GM18505 (cell line): ENCODE results near the gene NRCAM.
A peak's percentile ranks its signal among the peaks of the same experiment; 100 is the strongest.

Experiments used
- ATAC-seq: cut with Tn5 transposase; IDR thresholded peaks from one replicate; pipeline ENCODE4 v1.9.1; 2021; ENCODE audit not compliant: unreplicated experiment
- POLR2A ChIP-seq: IDR thresholded peaks from 4 replicates; pipeline ENCODE4 v1.6.1; 2011; ENCODE audit warnings: borderline replicate concordance; ENCODE audit not compliant: insufficient read depth, insufficient read length; ENCODE audit errors: extremely low read depth

NRCAM gene

DNA sequence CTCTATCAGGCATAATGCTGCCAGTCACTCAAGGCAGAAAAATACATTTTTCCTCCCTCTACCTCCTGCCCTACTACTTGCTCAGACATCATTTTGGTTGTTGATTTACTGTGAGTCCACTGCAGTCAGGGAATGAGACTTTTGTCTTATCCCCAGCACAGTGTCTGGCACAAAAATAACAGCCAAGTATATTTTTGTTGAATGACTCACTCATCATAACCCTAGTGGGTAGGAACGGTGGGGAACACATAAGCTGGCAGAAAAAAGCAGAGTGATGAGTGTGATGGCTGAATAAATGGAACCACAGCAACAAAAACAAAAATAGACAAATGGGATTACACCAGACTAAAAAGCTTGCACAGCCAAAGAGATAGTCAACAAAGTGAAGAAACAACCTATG, 260.2 kb downstream of the NRCAM start:
- ATAC-seq, result no peak
- no peak for TF ChIP-seq POLR2A

DNA sequence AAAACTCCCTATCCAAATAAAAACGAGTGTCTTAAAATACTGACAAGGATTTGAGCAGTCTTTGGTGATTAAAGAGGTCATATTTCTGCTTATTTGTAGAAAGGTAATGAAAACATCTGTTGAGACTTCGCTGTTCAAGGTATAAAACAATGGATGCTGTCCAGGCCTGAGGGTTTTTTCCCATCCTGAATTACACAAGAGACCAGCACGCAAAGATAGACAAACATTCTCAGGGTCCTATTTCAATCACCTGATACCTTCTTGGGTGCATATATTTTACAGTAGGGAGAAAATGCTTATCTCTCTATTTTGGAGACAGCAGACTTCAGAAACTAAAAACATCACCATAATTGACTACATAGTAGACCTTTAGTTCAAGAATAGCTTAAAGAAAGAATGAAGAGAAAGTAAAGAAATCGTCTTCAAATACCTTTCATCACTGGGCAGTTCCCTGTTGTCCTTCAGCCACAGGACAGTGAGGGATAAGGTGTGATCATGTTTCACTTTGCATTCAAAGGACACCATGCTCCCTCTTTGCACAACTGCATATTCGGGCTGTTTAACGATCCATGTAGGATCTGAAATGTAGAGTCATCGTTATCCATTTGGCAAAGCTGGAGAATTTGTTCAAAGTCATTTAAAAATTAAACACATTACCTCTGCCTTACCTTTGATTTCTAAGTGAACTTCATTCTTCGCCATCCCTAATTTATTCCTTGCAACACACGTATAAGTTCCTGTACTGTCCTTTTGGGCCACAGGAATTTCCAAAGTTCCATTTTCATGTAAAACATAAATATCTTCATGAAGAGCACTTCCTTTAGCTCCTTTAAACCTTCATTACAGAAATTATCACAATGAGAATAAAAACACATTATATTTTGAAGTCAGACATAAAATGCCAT, 262.4 kb downstream of the NRCAM start:
- no peak for ATAC-seq
- no peak for TF ChIP-seq POLR2A

DNA sequence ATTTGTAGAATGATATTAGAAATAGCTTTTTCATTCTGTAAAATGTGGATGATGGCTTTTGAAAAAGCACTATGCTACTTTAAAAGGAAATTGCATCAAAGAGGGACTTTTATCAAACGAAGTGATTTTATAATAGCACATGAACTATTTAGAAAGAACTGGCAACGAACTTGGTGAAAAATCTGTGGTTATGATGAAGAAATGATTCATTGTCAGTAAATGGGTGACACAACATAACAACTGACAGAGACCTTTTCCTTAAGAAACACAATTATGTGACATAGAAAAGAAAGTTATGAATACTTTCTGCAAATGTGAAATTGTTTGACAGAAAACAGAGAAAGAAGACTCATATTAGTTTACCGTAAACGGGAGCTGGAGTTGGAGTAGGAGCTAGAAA, 265.3 kb downstream of the NRCAM start:
- TF ChIP-seq POLR2A, result no peak
- ATAC-seq, result no peak

DNA sequence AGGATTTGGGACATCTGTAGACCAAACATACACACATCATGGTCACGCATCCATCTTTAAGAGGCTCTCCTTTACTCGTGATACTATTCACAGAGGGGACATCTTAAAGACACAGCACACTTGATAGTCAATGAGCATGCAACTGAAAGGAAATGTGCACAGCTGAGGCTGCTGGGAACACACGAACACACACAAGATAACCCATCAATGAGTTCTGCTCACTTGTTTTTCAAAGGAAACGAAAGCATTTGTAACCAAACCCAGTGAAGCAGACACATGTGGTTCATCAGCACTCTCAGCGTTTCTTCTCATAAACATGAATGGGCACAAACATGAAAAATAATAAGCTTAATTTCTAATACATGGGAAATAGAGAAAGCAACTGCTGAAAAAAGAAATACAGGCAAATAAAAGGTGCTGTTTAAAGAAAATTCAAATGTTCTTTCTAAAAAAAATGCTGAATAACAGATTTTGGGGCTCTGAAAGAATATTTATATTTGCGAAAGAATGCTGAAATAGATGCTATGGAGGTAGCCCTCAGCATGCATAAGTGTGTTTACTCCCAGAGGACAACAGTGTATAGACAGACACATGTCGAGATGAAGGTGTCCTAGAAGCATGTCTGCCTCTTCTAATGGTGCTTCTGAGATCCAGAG, 266.4 kb downstream of the NRCAM start:
- peak; percentile 90 for ATAC-seq
- no peak for TF ChIP-seq POLR2A

DNA sequence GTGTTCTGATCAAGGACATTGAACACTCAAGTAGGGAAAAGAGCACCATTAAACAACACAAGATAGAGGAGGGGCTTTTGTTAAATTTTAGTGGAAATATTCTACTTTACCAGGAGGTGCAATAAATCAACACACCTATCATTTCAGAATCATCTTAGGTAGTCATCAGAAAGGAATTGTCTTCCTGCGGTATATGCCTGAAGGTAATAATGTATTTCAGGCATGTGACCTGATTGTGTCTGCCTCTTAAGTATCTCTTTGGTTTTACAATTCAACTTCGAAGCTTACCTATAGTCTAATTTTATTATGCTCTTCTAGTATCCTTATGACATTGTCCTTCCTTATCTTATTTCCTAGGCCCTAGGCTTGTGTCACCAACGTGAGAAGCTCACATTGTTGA, 267.5 kb downstream of the NRCAM start:
- TF ChIP-seq POLR2A, result no peak
- ATAC-seq, result no peak

DNA sequence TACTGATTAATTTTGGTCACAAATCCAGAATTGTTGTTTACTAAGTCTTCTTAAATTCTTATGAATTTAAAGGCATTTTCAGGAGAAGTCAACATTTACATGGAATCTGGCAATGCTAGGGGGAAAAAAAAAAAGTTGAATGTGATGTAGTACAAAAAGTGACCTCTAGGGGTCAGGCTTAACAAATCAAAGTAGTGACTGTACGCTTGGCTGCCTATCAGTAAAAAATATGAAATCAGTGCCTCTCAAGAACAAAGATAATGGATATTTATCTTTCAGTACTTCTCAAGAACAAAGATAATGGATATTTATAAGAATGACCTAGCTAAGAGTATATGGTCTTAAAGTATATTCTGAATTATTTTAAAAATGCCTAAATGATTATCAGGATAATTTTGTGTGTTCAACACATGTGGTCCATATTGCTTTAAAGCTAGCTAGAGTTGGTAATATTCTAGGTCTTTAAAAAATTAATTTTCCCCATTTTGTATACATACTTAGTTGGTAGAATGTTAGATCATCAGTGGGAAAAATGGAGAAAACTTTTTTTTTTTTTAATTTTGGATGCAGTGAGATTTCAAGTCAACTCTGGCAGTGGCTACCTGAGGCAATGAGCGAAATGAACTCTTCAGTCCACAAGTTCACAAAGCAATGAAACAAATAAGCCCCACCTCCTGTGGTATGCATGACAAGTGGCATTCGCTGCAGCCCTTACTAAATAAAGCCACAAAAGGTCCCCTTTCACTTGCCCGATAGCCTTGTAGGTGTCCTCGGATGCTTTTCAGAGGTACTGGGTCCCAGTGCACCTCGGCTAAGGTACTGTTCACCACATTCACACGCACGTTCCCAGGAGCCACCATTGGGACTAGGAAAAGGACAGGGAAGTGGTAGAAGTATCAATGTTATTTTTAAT, 274.9 kb downstream of the NRCAM start:
- TF ChIP-seq POLR2A, result no peak
- no peak for ATAC-seq

DNA sequence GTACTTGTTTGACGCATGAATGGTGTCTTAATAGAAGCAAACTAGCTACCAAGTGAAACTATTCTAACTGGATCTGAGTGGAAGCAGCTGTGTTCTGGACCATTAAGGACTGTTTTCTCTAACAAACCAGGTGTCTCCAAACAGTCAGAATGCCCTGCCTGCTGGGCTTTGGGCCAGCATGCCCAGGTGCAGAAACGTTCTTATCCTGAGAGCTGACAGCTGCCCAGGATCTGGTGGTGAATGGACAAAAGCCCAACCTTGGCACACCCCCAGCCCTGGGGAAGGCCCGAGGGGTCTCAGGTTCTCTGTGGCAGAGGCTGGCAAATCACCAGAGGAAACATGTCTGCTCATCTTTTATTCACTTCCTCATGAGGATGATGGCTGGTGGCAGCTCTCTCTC, 277.8 kb downstream of the NRCAM start:
- ATAC-seq, result no peak
- no peak for TF ChIP-seq POLR2A

DNA sequence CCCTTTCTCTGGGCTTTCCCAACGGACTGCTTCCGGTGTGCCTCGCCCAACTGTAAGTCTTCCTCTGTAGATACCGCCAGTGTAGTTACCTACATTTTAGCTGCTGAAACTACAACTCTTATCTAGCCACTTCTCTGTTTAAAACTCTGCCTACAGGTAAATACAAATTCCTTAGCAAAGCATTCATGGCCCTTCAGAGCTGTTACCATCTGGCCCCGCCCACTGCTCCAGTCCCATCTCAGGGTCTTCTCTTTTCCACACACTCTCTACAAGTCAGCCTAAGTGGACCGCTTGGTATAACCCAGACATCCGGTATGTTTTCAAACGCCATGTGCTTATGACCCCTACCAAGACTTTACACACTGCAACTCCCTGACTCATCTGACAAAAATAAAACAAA, 285.1 kb downstream of the NRCAM start:
- no peak for TF ChIP-seq POLR2A
- no peak for ATAC-seq

DNA sequence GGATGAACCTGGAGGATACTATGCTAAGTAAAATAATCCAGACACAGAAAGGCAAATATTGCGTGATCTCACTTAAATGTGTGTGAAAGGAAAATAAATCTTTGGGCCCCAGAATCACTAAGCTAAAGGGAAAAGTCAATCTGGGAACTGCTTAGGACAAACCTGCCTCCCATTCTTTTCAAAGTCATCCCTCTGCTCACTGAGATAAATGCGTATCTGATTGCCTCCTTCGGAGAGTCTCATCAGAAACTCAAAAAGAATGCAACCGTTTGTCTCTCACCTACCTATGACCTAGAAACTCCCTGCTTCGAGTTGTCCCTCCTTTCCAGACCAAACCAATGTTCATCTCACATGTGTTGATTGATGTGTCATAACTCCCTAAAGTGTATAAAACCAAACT, 286.0 kb downstream of the NRCAM start:
- ATAC-seq, result no peak
- no peak for TF ChIP-seq POLR2A

DNA sequence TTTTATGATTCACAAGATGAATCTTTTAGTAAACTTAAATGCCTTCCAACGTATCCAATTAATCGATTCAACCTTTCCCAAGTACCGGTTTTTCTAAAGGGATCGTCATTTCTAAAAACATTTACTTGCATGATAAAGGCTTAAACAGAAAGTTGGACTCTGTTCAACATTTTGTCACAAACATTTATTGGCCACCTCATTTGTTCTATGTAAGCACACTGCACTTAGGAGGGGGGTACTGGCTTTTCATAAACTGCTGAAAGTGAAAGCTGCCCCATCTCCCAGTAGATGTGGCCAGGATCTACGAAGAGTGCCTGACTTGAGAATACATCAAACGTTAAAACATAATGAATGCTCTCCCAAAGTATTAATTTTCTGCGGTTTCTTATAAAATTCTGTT, 288.8 kb downstream of the NRCAM start:
- ATAC-seq, result no peak
- TF ChIP-seq POLR2A, result no peak

DNA sequence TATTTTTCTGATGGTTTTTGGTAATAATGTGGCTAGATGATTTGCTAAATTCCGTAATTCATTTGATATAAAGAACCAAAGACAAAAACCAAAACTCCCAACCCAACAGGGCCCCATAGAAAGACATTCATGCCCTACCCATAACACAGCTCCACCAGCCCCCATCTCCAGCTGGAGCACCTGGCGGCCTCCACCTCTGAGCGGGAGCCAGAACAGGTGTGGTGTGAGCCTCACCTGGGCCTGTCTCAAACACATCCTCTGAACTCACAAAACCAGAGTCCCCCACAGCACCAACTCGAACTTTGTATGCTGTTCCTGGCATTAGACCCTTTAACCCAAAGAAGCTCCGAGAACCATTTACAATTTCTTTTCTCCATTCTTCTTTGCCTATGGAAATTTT, 289.5 kb downstream of the NRCAM start:
- no peak for ATAC-seq
- TF ChIP-seq POLR2A, result no peak

DNA sequence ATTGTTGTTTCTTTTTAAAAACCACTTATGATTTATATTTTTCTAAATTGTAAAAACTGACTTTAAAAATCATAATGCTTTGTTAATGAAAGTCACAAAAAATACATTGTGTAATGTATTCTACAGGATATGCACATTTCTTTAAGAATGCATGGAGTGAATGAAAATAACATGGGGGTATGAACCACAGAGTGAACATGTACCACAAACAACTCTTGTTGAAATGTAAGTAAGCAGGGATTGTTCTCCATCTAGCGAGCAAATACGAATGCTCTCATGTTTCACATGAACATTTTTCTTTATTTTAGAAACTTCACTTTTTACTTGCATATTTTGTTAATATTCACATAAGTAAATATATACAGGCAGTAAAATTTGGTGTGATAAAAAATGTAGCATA, 290.5 kb downstream of the NRCAM start:
- no peak for ATAC-seq
- no peak for TF ChIP-seq POLR2A

DNA sequence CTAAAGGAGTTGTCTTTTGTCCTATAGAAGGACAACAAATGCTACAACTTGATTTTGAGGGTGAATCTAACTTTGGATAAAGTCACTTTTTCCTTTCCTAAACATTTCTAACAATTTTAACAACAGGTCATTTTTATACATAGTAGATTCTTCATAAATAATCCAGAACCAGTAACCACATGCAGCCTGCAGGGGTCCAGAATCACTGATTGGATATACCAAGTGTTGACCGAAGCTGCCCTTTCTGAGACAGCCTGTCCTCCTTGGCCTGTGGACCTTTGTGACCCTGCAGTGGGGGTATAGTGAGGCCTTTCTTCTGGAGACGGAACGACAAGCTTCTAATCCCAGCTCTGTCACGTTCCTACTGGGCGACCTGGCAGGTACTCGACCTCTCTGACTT, 291.3 kb downstream of the NRCAM start:
- TF ChIP-seq POLR2A, result no peak
- no peak for ATAC-seq

DNA sequence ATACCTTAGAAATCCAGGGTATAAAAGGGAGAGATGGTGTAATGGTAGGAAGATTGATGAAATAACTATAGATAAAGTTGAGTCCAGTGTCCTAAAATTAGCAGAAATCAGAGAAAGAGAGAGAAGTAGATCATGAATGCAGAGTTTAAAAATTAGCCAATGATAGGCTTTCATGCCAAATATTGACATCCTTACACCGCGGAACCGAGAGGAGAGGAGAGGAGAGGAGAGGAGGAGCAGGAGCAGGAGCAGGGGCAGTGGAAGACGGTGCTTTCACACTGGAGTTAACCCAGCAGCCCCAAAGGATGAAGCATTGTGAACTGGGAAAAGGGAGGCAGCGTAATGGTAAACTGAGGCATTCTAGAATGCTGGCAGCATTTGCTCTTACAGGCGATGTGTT, 291.9 kb downstream of the NRCAM start:
- TF ChIP-seq POLR2A, result no peak

DNA sequence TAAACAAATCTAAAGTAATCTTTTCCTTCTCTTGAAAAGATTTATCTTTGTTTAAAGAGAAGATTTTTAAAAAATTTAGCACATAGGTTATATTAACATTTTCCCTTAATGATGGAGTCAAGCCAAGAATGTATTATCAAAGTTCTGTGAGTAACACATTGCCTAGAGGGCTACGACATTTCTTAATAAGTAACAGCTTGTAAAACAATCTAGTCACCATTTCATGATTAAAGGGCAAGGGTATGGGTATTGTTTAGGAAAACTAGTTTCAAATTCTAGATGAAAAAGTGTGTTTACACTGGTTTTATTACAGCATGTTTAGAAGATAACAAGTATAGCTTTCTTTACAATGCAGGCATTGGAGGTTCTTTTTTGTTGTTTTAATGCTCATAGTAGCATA, 297.5 kb downstream of the NRCAM start:
- no peak for ATAC-seq
- TF ChIP-seq POLR2A, result no peak

More for the DNA sequence above, 291.9 kb downstream of the NRCAM start:
- ATAC-seq, result no peak
